Right atrium auricular region (tissue), 2 donors: ENCODE results near the gene ARRDC4. TPM values are rescaled to one million over a fixed set of nuclear protein-coding genes. Genes with fewer than 3 reads are reported as not detected.

Source experiments
- DNase-seq: peaks from one replicate; pipeline ENCODE4 v3.0.0-alpha.2; 2019; ENCODE audit warnings: low spot score
- H3K27ac ChIP-seq, 2 donors: fragments of 200-600 bp; sonication (generic); 1 replicate in 1 of 2; 2 replicates in 1 of 2; pipeline ENCODE4 v1.5.1; 2016 to 2019
- H3K27me3 ChIP-seq, 2 donors: fragments of 200-600 bp; sonication (generic); one replicate each; pipeline versions ENCODE4 v1.5.1 to v1.6.0; 2017 to 2019
- H3K36me3 ChIP-seq: fragments of 200-600 bp; sonication (generic); one replicate; pipeline ENCODE4 v1.5.1; 2016
- H3K4me1 ChIP-seq, 2 donors: fragments of 200-600 bp; sonication (generic); one replicate each; pipeline versions ENCODE4 v1.5.1 to v1.6.0; 2017 to 2019
- H3K4me3 ChIP-seq, 2 donors: fragments of 200-600 bp; sonication (generic); 1 replicate in 1 of 2; 2 replicates in 1 of 2; pipeline ENCODE4 v1.5.1; 2017 to 2019; ENCODE audit warnings: mild to moderate bottlenecking in 1 of 2, moderate library complexity in 1 of 2
- H3K9me3 ChIP-seq, 2 donors: fragments of 200-600 bp; sonication (generic); one replicate each; pipeline ENCODE4 v1.5.1; 2019
- total RNA-seq, 2 donors: library from RNA; depleted of rRNA; stranded (reverse); fragments of >200 nt; gene quantifications; one replicate each; pipeline ENCODE4 v1.1.0, GENCODE V29; 2016
- TF ChIP-seq, protein P1 (sequence below), 2 donors: fragments of 200-600 bp; sonication (generic); IDR thresholded peaks; one replicate each; pipeline ENCODE4 v1.5.1; 2019; ENCODE audit warnings: antibody characterized with exemption in 2 of 2

Gene ARRDC4
- total RNA-seq, 2 donors from 2014 or later: 17.2 to 34.9 TPM

GRCh38 chr15:97959724-97960363 lies 659 bp upstream of the ARRDC4 start:
- H3K4me1 ChIP-seq: peaks cover 0 to 26% of the 10 kb centered on the region in 2 donors
- no peak for DNase-seq
- H3K36me3 ChIP-seq: no peaks in the 10 kb centered on the region
- TF ChIP-seq, protein P1, sequence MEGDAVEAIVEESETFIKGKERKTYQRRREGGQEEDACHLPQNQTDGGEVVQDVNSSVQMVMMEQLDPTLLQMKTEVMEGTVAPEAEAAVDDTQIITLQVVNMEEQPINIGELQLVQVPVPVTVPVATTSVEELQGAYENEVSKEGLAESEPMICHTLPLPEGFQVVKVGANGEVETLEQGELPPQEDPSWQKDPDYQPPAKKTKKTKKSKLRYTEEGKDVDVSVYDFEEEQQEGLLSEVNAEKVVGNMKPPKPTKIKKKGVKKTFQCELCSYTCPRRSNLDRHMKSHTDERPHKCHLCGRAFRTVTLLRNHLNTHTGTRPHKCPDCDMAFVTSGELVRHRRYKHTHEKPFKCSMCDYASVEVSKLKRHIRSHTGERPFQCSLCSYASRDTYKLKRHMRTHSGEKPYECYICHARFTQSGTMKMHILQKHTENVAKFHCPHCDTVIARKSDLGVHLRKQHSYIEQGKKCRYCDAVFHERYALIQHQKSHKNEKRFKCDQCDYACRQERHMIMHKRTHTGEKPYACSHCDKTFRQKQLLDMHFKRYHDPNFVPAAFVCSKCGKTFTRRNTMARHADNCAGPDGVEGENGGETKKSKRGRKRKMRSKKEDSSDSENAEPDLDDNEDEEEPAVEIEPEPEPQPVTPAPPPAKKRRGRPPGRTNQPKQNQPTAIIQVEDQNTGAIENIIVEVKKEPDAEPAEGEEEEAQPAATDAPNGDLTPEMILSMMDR (IDR thresholded peaks at IDR 0.05): no peak
- peak overlapping the region; percentile 27 to 94 for H3K4me3 ChIP-seq
- no peaks in the 10 kb centered on the region for H3K9me3 ChIP-seq
- H3K27me3 ChIP-seq: no peaks in the 10 kb centered on the region
- H3K27ac ChIP-seq: peak overlapping the region; percentile 70 to 72

DNA sequence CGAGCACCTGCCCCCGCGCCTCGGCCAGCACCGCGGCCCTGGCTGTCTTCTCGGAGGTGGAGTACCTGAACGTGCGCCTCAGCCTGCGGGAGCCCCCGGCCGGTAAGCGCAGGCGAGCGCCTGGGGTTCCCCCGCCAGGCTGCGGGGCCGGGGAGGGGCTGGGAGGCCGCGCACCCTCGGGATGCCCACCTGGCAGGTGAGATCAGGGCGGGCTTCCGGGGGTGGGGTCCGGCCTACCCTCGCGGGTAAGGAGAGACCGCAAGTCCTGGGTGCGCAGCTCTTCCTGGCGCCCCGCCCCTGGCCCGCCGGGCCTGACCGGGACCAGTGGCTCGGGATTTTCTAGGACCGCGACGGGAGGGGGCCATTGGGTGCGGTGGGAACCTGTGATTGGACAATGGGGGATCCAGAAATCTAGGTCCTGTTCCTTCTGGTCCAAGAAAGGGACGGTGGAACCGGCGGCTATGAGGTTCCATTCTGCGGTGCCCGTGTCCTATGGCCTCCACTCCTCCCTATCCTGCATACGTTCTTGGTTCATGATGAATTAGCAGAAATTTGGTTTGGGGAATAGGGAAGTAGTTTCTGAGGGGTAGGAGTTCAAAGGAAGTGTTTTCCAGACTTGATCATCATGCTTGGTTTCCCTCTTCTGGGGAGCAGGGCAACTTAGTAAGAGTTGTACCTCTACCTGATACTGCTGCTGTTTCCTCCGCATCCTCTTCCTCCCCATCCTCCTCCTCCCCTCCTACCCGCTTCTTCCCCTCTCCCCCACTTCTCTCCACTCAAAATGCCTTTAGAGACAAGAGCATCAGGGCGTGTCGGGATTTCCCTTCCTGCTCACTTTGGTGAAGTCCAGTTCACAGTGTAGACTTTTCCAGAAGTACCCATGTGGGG lies 808 bp downstream of the ARRDC4 start:
- Histone ChIP-seq H3K4me3 (peak overlapping the region; percentile 94 to 99), H3K36me3 (peaks cover 7% of the 10 kb centered on the region), H3K4me1 (peaks cover 0 to 34% of the 10 kb centered on the region in 2 donors), H3K27me3 (no peaks in the 10 kb centered on the region), H3K9me3 (no peaks in the 10 kb centered on the region), H3K27ac (peak overlapping the region; percentile 92 to 97)
- no peak for DNase-seq
- TF ChIP-seq, protein P1 (IDR thresholded peaks at IDR 0.05): no peak

DNA sequence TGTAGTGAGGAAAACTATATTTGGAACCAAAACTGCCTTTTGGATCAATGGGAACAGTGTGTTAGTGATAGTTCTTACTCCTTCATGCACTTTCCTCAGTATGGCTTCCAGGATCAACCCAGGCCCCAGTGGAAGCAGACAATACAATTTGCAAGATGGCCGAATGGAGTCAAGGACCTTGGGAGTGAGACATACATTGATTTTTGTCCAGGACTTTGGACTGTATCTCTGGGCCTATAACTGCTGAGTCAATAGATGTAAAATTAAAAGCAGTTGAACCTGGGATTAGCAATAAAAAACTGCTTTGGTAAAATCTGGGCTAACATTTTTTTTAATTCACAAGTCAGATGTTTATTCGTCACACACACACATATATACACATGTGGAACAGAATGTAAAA lies 1.8 kb downstream of the ARRDC4 start:
- Histone ChIP-seq H3K27me3 (no peaks in the 10 kb centered on the region), H3K36me3 (peaks cover 17% of the 10 kb centered on the region), H3K4me3 (no peak overlapping the region), H3K4me1 (peaks cover 0 to 40% of the 10 kb centered on the region in 2 donors), H3K27ac (no peak overlapping the region), H3K9me3 (no peaks in the 10 kb centered on the region)
- no peak for DNase-seq
- TF ChIP-seq, protein P1 (IDR thresholded peaks at IDR 0.05): no peak

DNA sequence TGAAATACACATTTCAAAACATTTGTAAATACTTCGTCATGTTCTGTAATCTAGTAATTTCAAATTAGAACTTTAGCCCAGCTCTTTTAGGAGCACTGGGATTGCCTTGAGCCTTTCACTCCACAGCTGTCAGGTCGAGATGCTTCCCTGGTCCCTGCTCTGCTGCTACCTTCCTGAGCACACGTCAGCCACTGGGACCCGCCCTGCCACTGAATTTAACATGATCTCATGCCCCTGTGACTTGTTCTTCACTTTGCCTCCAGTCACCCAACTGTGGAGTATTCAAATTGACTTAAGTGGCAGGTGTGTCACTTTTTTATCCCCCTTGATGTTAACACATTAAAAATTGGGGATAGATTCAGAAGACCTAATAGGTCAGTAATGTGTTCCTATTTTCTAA lies 3.3 kb downstream of the ARRDC4 start:
- H3K27me3 ChIP-seq: no peaks in the 10 kb centered on the region
- peak overlapping the region in 1 of 2 donors; percentile 25 for H3K27ac ChIP-seq
- H3K9me3 ChIP-seq: no peaks in the 10 kb centered on the region
- H3K4me3 ChIP-seq: no peak overlapping the region
- no peak for DNase-seq
- peaks cover 30% of the 10 kb centered on the region for H3K36me3 ChIP-seq
- TF ChIP-seq, protein P1 (IDR thresholded peaks at IDR 0.05): no peak
- peaks cover 0 to 40% of the 10 kb centered on the region in 2 donors for H3K4me1 ChIP-seq

GRCh38 chr15:97966246-97966645 lies 5.7 kb downstream of the ARRDC4 start:
- H3K4me3 ChIP-seq: no peak overlapping the region
- no peak for DNase-seq
- no peaks in the 10 kb centered on the region for H3K27me3 ChIP-seq
- H3K36me3 ChIP-seq: peaks cover 55% of the 10 kb centered on the region
- H3K9me3 ChIP-seq: no peaks in the 10 kb centered on the region
- H3K4me1 ChIP-seq: peaks cover 0 to 34% of the 10 kb centered on the region in 2 donors
- no peak overlapping the region for H3K27ac ChIP-seq
- TF ChIP-seq, protein P1 (IDR thresholded peaks at IDR 0.05): no peak
